WERI-Rb-1 (cell line): ENCODE results near the gene CTSL.

ENCODE experiments used
- DNase-seq: peaks from one replicate; pipeline ENCODE4 v3.0.0-alpha.2; 2020
- H3K27ac ChIP-seq: fragments of 250-450 bp; sonication (Bioruptor Pico); 2 replicates; pipeline ENCODE4 v1.5.1; 2020; ENCODE audit warnings: mild to moderate bottlenecking, moderate library complexity
- H3K27me3 ChIP-seq: fragments of 250-450 bp; sonication (Bioruptor Pico); 2 replicates; pipeline ENCODE4 v1.5.1; 2021; ENCODE audit warnings: mild to moderate bottlenecking, low read depth, moderate library complexity; ENCODE audit not compliant: insufficient read depth, severe bottlenecking
- H3K36me3 ChIP-seq: fragments of 250-450 bp; sonication (Bioruptor Pico); 2 replicates; pipeline ENCODE4 v1.5.1; 2020; ENCODE audit warnings: mild to moderate bottlenecking, moderate library complexity
- H3K4me3 ChIP-seq: 2 replicates; pipeline ENCODE4 v1.5.1; 2011; ENCODE audit warnings: low read depth, mild to moderate bottlenecking, control low read depth, low read length
- H3K9me3 ChIP-seq: fragments of 250-450 bp; sonication (Bioruptor Pico); 2 replicates; pipeline ENCODE4 v1.5.1; 2021; ENCODE audit warnings: mild to moderate bottlenecking, moderate library complexity; ENCODE audit not compliant: severe bottlenecking
- CTCF ChIP-seq: IDR thresholded peaks from 2 replicates; pipeline ENCODE4 v1.5.1; 2011; ENCODE audit warnings: low read depth, mild to moderate bottlenecking, control low read depth, inconsistent platforms, low read length

The CTSL gene

GRCh38 chr9:87731321-87731720, 5.4 kb downstream of the CTSL start:
- no peak for TF ChIP-seq CTCF
- no peak overlapping the region for H3K27ac ChIP-seq
- no peaks in the 10 kb centered on the region for H3K9me3 ChIP-seq
- no peaks in the 10 kb centered on the region for H3K27me3 ChIP-seq
- DNase-seq, result no peak
- no peak overlapping the region for H3K4me3 ChIP-seq
- no peaks in the 10 kb centered on the region for H3K36me3 ChIP-seq

- H3K36me3 ChIP-seq, result no peaks in the 10 kb centered on the region
- no peak for TF ChIP-seq CTCF
- DNase-seq, result no peak
- no peak overlapping the region for H3K4me3 ChIP-seq
- H3K27ac ChIP-seq, result no peak overlapping the region
- H3K27me3 ChIP-seq, result no peaks in the 10 kb centered on the region
- H3K9me3 ChIP-seq, result no peaks in the 10 kb centered on the region
These were observed 6.4 kb downstream of the CTSL start for GRCh38 chr9:87732344-87732743.

DNA sequence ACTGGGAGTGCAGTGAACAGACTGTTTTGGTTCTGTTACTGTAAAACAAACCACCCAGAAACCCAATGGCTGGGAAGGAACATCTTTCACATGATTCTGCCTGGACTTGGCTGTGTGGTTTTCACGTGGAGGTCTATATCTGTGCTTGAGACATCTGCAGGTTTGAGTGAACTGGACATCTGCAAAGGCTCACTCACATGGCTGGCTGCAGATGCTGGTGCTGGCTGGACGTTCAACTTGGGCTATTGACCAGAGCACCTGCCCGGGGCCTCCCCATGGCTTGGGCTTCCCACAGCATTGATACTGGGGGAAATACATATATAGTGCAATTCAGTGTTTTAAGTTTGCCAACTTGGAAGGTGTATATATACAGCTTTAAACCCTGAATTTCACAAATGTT, 6.8 kb downstream of the CTSL start:
- no peak overlapping the region for H3K27ac ChIP-seq
- H3K27me3 ChIP-seq, result no peaks in the 10 kb centered on the region
- TF ChIP-seq CTCF, result no peak
- no peaks in the 10 kb centered on the region for H3K9me3 ChIP-seq
- H3K4me3 ChIP-seq, result no peak overlapping the region
- DNase-seq, result no peak
- no peaks in the 10 kb centered on the region for H3K36me3 ChIP-seq

GRCh38 chr9:87733273-87734052, 7.5 kb downstream of the CTSL start:
- H3K27me3 ChIP-seq, result no peaks in the 10 kb centered on the region
- no peak for TF ChIP-seq CTCF
- no peak overlapping the region for H3K27ac ChIP-seq
- H3K36me3 ChIP-seq, result no peaks in the 10 kb centered on the region
- no peak overlapping the region for H3K4me3 ChIP-seq
- DNase-seq, result no peak
- H3K9me3 ChIP-seq, result no peaks in the 10 kb centered on the region

DNA sequence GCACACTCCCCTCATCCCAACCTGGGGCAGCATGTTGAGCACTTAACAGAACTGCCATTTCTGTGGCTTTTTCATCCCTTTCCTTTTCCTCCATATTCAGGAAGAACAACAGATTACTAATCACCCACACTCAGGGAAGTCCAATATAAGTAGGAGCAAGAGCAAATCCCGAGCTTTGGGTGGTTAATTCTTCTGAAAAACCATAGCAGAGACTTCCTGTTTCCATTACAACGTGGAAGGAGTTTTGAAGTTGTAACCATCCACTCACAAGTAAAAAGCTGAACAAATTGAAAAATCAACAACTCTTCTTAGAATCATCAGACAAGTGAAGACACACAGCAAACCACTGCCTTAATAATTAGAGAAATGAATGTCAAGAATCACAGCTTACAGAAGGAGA, 8.2 kb downstream of the CTSL start:
- H3K9me3 ChIP-seq, result no peaks in the 10 kb centered on the region
- no peak for DNase-seq
- no peaks in the 10 kb centered on the region for H3K27me3 ChIP-seq
- TF ChIP-seq CTCF, result no peak
- no peak overlapping the region for H3K27ac ChIP-seq
- H3K4me3 ChIP-seq, result no peak overlapping the region
- H3K36me3 ChIP-seq, result no peaks in the 10 kb centered on the region

DNA sequence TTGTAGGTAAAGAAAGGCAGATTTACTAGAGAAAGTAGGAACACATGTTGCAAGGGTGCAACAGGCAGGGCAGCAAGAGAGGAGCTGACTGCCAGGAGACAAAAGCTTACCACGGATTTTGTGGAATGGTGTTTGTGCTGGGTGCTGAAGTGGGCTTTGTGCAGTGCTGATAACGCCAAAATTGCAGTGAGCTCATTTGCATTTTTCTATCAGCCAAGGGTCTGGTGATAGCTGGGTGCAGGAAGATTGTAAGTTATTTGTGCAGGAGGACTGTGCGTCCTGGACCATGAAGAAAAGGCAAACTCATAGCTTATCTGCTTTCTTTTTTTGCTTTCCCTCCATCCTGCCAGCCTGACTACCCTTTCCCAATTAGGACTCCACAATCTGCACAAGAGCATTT, 13.6 kb downstream of the CTSL start:
- no peak overlapping the region for H3K27ac ChIP-seq
- H3K9me3 ChIP-seq, result no peaks in the 10 kb centered on the region
- TF ChIP-seq CTCF, result no peak
- DNase-seq, result no peak
- no peaks in the 10 kb centered on the region for H3K27me3 ChIP-seq
- no peak overlapping the region for H3K4me3 ChIP-seq
- no peaks in the 10 kb centered on the region for H3K36me3 ChIP-seq
